PC-9 (cell line): ENCODE measurements around the gene TEPSIN. TPM values are rescaled to one million over a fixed set of nuclear protein-coding genes. Genes with fewer than 3 reads are reported as not detected.

Experiments used
- BruUV-seq: library from RNA; stranded (reverse); fragments of 400-500 nt; replicated peaks from 2 replicates; lab custom pipeline; 2021; lab: Mats Ljungman, UMichigan
- CTCF ChIA-PET: fragments of 300-600 bp; sonication (Branson Sonifier 250); formaldehyde crosslinking; loops from one replicate; lab custom pipeline; 2022; ENCODE audit warnings: antibody characterized with exemption; lab: Charles Lee
- POLR2A ChIA-PET: fragments of 300-600 bp; sonication (Branson Sonifier 250); formaldehyde crosslinking; loops from one replicate; lab custom pipeline; 2022; ENCODE audit warnings: antibody characterized with exemption; ENCODE audit not compliant: unreplicated experiment; lab: Charles Lee
- DNase-seq, 2 experiments: peaks; one replicate each; pipeline versions ENCODE4 v3.0.0 to v3.0.0-alpha.2; 2015 to 2022; ENCODE audit warnings: mixed read lengths in 1 of 2
- H2AFZ ChIP-seq: fragments of 200-600 bp; sonication (generic); 2 replicates; pipeline ENCODE4 v1.8.1; 2017; ENCODE audit warnings: antibody characterized with exemption
- H3F3A ChIP-seq: fragments of 200-600 bp; sonication (generic); 2 replicates; pipeline ENCODE4 v1.8.1; 2017; ENCODE audit warnings: antibody characterized with exemption, mild to moderate bottlenecking, low read depth; ENCODE audit not compliant: insufficient read depth
- H3K27ac ChIP-seq: fragments of 200-600 bp; sonication (generic); 2 replicates; pipeline ENCODE4 v1.6.1; 2016; ENCODE audit warnings: mixed run types
- H3K27me3 ChIP-seq: fragments of 200-600 bp; sonication (generic); 2 replicates; pipeline ENCODE4 v1.6.1; 2016; ENCODE audit warnings: low read depth, mixed run types; ENCODE audit not compliant: insufficient read depth
- H3K36me3 ChIP-seq: fragments of 200-600 bp; sonication (generic); 2 replicates; pipeline ENCODE4 v1.6.1; 2016; ENCODE audit warnings: low read depth, mixed run types
- H3K4me1 ChIP-seq: fragments of 200-600 bp; sonication (generic); replicated peaks from 2 replicates; pipeline ENCODE4 v1.6.1; 2016; ENCODE audit warnings: mixed run types; ENCODE audit not compliant: insufficient read depth
- H3K4me2 ChIP-seq: fragments of 200-600 bp; sonication (generic); 2 replicates; pipeline ENCODE4 v1.6.1; 2017; ENCODE audit warnings: mixed run types
- H3K4me3 ChIP-seq: fragments of 200-600 bp; sonication (generic); 2 replicates; pipeline ENCODE4 v1.6.1; 2016; ENCODE audit warnings: mixed run types
- H3K79me2 ChIP-seq: fragments of 200-600 bp; sonication (generic); 2 replicates; pipeline ENCODE4 v1.6.1; 2017; ENCODE audit warnings: low read depth, mixed run types
- H3K9me2 ChIP-seq: fragments of 200-600 bp; sonication (generic); 2 replicates; pipeline ENCODE4 v1.8.1; 2017; ENCODE audit warnings: mild to moderate bottlenecking; ENCODE audit not compliant: insufficient read depth
- H3K9me3 ChIP-seq: fragments of 200-600 bp; sonication (generic); 2 replicates; pipeline ENCODE4 v1.8.1; 2016; ENCODE audit warnings: low read depth; ENCODE audit not compliant: insufficient read depth
- H4K20me1 ChIP-seq: fragments of 200-600 bp; sonication (generic); 2 replicates; pipeline ENCODE4 v1.8.1; 2017; ENCODE audit not compliant: insufficient read depth
- CTCF ChIP-seq: fragments of 200-600 bp; sonication (generic); conservative IDR thresholded peaks from 2 replicates; pipeline ENCODE4 v1.6.1; 2017; ENCODE audit warnings: mixed run types, antibody characterized with exemption, mild to moderate bottlenecking, moderate library complexity
- EZH2 ChIP-seq: fragments of 200-600 bp; sonication (generic); IDR thresholded peaks from 2 replicates; pipeline ENCODE4 v1.8.0; 2017; ENCODE audit warnings: antibody characterized with exemption, low read depth
- intact Hi-C: fragments of 100-400 bp; cut with micrococcal nuclease; formaldehyde crosslinking; loops from one replicate; pipeline ENCODE4 v1.10.0; 2022; ENCODE audit not compliant: unreplicated experiment
- total RNA-seq: library from RNA; stranded (reverse); gene quantifications from 2 replicates; pipeline ENCODE4 v1.2.3, GENCODE V29; 2021

Gene TEPSIN
- total RNA-seq, 1 experiment from 2014 or later = 35.0 TPM

GRCh38 chr17:81257533-81257932 is 18.7 kb upstream of the TEPSIN start:
- no TSS peak for BruUV-seq
- no peaks in the 10 kb centered on the region for H3K27me3 ChIP-seq
- H3F3A ChIP-seq = no peaks in the 10 kb centered on the region; the same call in 1 of the 2 replicates
- TF ChIP-seq EZH2 (no peak), CTCF (no peak)
- H4K20me1 ChIP-seq = no peaks in the 10 kb centered on the region; the same call in 1 of the 2 replicates
- H3K27ac ChIP-seq = no peak overlapping the region
- ChIA-PET CTCF (interaction anchor here (0.7 kb wide), 1 partner anchor 227 kb away, joined by 3 read pairs; no protein-coding TSS in a partner anchor), POLR2A (no interaction called here)
- no peaks in the 10 kb centered on the region for H3K9me3 ChIP-seq
- H3K36me3 ChIP-seq = no peaks in the 10 kb centered on the region
- no peaks in the 10 kb centered on the region for H3K4me1 ChIP-seq
- no peak for DNase-seq
- H3K79me2 ChIP-seq = no peaks in the 10 kb centered on the region
- H2AFZ ChIP-seq = no peak overlapping the region
- intact Hi-C loops = no loop called here
- no peaks in the 10 kb centered on the region for H3K9me2 ChIP-seq
- no peak overlapping the region for H3K4me3 ChIP-seq
- no peak overlapping the region for H3K4me2 ChIP-seq

- ChIA-PET CTCF (no interaction called here), POLR2A (no interaction called here)
- H3K79me2 ChIP-seq = no peaks in the 10 kb centered on the region
- DNase-seq = no peak
- H3K27me3 ChIP-seq = no peaks in the 10 kb centered on the region
- no peak overlapping the region for H2AFZ ChIP-seq
- intact Hi-C loops = no loop called here
- no peak for TF ChIP-seq CTCF
- no peak for TF ChIP-seq EZH2
- H3F3A ChIP-seq = no peaks in the 10 kb centered on the region; the same call in 1 of the 2 replicates
- no peak overlapping the region for H3K4me3 ChIP-seq
- no peak overlapping the region for H3K27ac ChIP-seq
- no peak overlapping the region for H3K4me2 ChIP-seq
- H3K9me2 ChIP-seq = no peaks in the 10 kb centered on the region
- no TSS peak for BruUV-seq
- no peaks in the 10 kb centered on the region for H3K4me1 ChIP-seq
- H3K36me3 ChIP-seq = no peaks in the 10 kb centered on the region
- no peaks in the 10 kb centered on the region for H3K9me3 ChIP-seq
- no peaks in the 10 kb centered on the region; the same call in 1 of the 2 replicates for H4K20me1 ChIP-seq
Observed at GRCh38 chr17:81256616-81257015, 17.8 kb upstream of the TEPSIN start.

- TF ChIP-seq CTCF = no peak
- TF ChIP-seq EZH2 = no peak
- no TSS peak for BruUV-seq
- Histone ChIP-seq H3K79me2 (no peaks in the 10 kb centered on the region), H3K4me3 (no peak overlapping the region), H3K9me3 (no peaks in the 10 kb centered on the region), H3K36me3 (no peaks in the 10 kb centered on the region), H3K4me1 (no peaks in the 10 kb centered on the region), H3K4me2 (no peak overlapping the region), H3K9me2 (no peaks in the 10 kb centered on the region), H2AFZ (no peak overlapping the region), H4K20me1 (no peaks in the 10 kb centered on the region; the same call in 1 of the 2 replicates), H3K27me3 (no peaks in the 10 kb centered on the region), H3K27ac (no peak overlapping the region), H3F3A (no peaks in the 10 kb centered on the region; the same call in 1 of the 2 replicates)
- intact Hi-C loops = loop anchor here (5.0 kb wide), 1 partner anchor 142 kb away; the partner anchor contains the start of gene BAHCC1
- ChIA-PET CTCF (interaction anchor here (0.7 kb wide), 1 partner anchor 81 kb away, joined by 3 read pairs; no protein-coding TSS in a partner anchor), POLR2A (interaction anchor here (0.6 to 0.7 kb wide), 2 partner anchors 140 to 387 kb away, joined by 4 to 5 read pairs; partner anchors contain the start of gene BAHCC1)
- peak in 1 of 2 experiments; percentile 39 for DNase-seq
Observed at GRCh38 chr17:81254955-81255717, 16.3 kb upstream of the TEPSIN start.
